H1 (cell line): ENCODE data around the gene RNF182. TPM values are rescaled to one million over a fixed set of nuclear protein-coding genes. Genes with fewer than 3 reads are reported as not detected.

Source experiments
- CBX8 ChIP-seq: fragments of 300-800, 300-1000 bp; sonication (generic); IDR thresholded peaks from 2 replicates; pipeline ENCODE4 v1.7.1; 2016; ENCODE audit warnings: low read depth, low read length, borderline replicate concordance
- CHD2 ChIP-seq: IDR thresholded peaks from 2 replicates; pipeline ENCODE4 v1.6.1; 2012; ENCODE audit warnings: low read length, improper control_type of control experiment
- CTBP2 ChIP-seq: IDR thresholded peaks from 2 replicates; pipeline ENCODE4 v1.7.0; 2011; ENCODE audit warnings: borderline replicate concordance, mild to moderate bottlenecking, moderate library complexity, mixed read lengths, low read length; ENCODE audit not compliant: insufficient read depth, insufficient read length
- EZH2 ChIP-seq: fragments of 200-600 bp; sonication (generic); IDR thresholded peaks from 2 replicates; pipeline ENCODE4 v1.7.1; 2012; ENCODE audit warnings: low read depth, mild to moderate bottlenecking, moderate library complexity, low read length, inconsistent platforms; ENCODE audit not compliant: severe bottlenecking
- POLR2AphosphoS5 ChIP-seq: IDR thresholded peaks from 2 replicates; pipeline ENCODE4 v1.6.1; 2011; ENCODE audit warnings: low read depth, low read length
- ZNF274 ChIP-seq: IDR thresholded peaks from 2 replicates; pipeline ENCODE4 v1.7.0; 2012; ENCODE audit warnings: low read length, borderline replicate concordance; ENCODE audit errors: extremely low read depth
- polyA plus RNA-seq, 7 experiments: library from polyadenylated mRNA; depleted of rRNA in 3 of 7; stranded (reverse) in 5 of 7; unstranded in 2 of 7; fragments of >200 nt in 5 of 7; fragments of 200-250 nt in 2 of 7; gene quantifications; 1 replicate in 5 of 7; 2 replicates in 1 of 7; 4 replicates in 1 of 7; pipeline versions ENCODE4 v1.2.1 to v1.2.3, GENCODE V29; 2011 to 2013; ENCODE audit warnings: missing spikeins in 2 of 7, mixed read lengths in 2 of 7
- total RNA-seq: library from RNA; stranded (reverse); fragmentation: NEBNext Ultra II Directional; extraction: Animal tissue kit (Norgen Biotek cat#: 25700); gene quantifications from 2 replicates; pipeline ENCODE4 v1.2.1, GENCODE V29; 2021

The RNF182 gene
- total and polyA plus RNA-seq, 2 of the 8 experiments (the other 6 are each of a cell fraction or from before 2014, with no cell fraction given), result 6.2 to 10.7 TPM

DNA sequence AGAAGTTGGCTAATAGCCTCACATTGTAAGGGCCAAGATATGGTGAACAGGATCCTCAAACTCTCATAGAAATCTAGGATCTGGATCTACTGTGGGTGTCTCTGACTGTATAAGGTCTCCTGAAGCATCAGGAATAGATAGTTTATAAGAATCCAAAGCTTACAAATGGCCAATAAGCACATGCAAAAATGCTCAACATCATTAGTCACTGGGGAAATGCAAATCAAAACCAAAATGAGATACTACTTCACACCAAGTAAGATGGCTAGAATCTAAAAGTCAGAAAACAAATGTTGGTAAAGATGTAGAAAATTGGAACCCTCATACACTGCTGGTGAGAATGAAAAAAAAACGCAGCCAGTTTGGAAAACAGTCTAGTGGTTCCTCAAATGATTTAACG lies 14.3 kb upstream of the RNF182 start (continued):
- TF ChIP-seq CHD2 (no peak), CTBP2 (no peak), POLR2AphosphoS5 (no peak), CBX8 (no peak), ZNF274 (no peak), EZH2 (no peak)
